Posterior cingulate gyrus (tissue), 11 donors: ENCODE data around the gene USP15.
"Not testable (repeated sequence)": the region's sequence is repeated elsewhere in the genome, so short reads cannot be mapped to it uniquely, and the experiment has no call there.

ENCODE experiments used
- DNase-seq, 10 donors: peaks; one replicate each; pipeline versions ENCODE4 v3.0.0 to v3.0.0-alpha.2; 2020 to 2021; ENCODE audit warnings: mixed read lengths in 3 of 10
- intact Hi-C: fragments of 100-400 bp; cut with DNase I; formaldehyde crosslinking; loops from one replicate; pipeline ENCODE4 v1.15.1; 2023

The USP15 gene

GRCh38 chr12:62313727-62314380 lies 53.6 kb downstream of the USP15 start:
- DNase-seq, result no peak
- intact Hi-C loops, result no loop called here

GRCh38 chr12:62317017-62317416 lies 56.8 kb downstream of the USP15 start:
- no peak for DNase-seq
- intact Hi-C loops, result no loop called here

DNA sequence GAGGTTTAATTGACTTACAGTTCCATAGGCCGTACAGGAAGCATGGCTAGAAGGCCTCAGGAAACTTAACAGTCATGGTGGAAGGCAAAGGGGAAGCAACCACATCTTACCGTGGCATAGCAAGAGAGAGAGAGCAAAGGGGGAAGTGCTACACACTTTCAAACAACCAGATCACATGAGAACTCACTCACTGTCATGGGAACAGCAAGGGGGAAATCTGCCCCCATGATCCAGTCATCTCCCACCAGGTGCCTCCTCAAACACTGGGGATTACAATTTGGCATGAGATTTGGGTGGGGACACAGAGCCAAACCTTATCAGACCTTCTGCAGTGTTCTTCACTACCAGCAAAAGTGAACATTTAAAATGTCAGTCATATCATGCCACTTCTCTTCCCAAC lies 58.9 kb downstream of the USP15 start:
- no peak for DNase-seq
- intact Hi-C loops, result no loop called here

DNA sequence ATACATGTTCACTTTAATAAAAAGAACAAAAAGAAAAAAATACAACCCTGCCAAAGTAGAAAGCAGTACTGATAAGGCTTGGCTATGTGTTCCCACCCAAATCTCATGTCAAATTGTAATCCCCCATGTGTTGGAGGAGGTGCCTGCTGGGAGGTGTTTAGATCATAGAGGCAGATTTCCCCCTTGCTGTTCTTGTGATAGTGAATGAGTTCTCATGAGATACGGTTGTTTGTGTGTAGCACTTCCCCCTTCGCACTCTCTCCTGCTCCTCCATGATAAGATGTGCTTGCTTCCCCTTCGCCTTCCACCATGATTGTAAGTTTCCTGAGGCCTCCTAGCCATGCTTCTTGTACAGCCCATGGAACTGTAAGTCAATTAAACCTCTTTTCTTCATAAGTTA lies 59.9 kb downstream of the USP15 start:
- intact Hi-C loops, result no loop called here

DNA sequence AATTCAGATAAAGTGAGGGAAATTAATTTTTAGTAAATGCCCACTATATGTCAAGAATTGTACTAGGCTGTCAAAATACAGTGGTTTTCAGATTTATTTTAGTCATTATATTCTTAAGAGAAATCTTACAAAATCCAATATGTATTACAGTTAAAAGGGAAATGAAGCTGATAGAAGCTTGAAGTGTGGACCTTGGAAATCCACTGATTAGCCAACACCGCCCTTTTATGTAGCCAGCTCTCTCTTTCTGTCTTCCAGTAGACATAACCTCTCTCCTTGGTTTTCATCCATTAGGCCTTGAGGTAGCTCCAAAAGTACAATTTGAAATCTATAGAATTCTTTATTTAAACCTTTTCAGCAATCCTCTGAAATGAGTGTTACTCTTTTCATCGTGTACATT lies 63.2 kb downstream of the USP15 start:
- no peak for DNase-seq
- intact Hi-C loops, result no loop called here

More for the DNA sequence above, 59.9 kb downstream of the USP15 start:
- DNase-seq, result no peak

- intact Hi-C loops, result no loop called here
Measured at GRCh38 chr12:62328296-62328921, 68.2 kb downstream of the USP15 start.

GRCh38 chr12:62331306-62331705 lies 71.1 kb downstream of the USP15 start:
- no peak for DNase-seq
- intact Hi-C loops, result no loop called here

More at GRCh38 chr12:62328296-62328921, 68.2 kb downstream of the USP15 start:
- DNase-seq, result no peak

GRCh38 chr12:62332598-62332997 lies 72.4 kb downstream of the USP15 start:
- DNase-seq, result no peak
- intact Hi-C loops, result no loop called here

- intact Hi-C loops, result no loop called here
- DNase-seq, result no peak
Measured at GRCh38 chr12:62335057-62335456, 74.9 kb downstream of the USP15 start.

DNA sequence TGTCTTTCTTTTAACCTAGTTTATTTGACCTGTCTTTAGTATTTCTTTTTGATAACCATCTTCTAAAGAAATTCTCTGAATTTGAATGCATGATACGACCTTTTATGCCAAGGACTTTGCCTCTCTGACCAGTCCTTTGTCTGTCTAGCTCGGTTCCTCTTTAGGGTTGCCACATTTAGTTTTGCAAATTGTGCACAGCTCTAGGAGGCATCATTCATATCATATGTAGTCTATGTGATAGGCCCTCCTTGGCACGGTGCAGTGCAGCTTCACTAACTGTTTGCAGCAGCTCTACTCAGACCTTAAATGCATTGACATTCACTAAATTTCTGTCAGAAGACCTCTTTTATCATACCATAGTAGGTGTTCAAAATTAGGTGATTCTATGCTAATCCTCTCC lies 75.6 kb downstream of the USP15 start:
- intact Hi-C loops, result no loop called here
- DNase-seq, result no peak

DNA sequence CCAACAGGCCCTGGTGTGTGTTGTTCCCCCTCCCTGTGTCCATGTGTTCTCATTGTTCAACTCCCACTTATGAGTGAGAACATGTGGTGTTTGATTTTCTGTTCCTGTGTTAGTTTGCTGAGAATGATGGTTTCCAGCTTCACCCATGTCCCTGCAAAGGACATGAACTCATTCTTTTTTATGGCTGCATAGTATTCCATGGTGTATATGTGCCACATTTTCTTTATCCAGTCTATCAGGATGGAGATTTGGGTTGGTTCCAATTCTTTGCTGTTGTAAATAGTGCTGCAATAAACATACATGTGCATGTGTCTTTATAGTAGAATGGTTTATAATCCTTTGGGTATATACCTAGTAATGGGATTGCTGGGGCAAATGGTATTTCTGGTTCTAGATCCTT lies 77.4 kb downstream of the USP15 start:
- DNase-seq, intact Hi-C loops: not testable (repeated sequence)

GRCh38 chr12:62342614-62343303 lies 82.6 kb downstream of the USP15 start:
- intact Hi-C loops, result not testable (repeated sequence)
- DNase-seq, result peak in 3 of 10 donors; percentile 52 to 64 (median 60)

GRCh38 chr12:62343304-62344120 lies 83.3 kb downstream of the USP15 start:
- DNase-seq, result peak in 1 of 10 donors; percentile 44
- intact Hi-C loops, result not testable (repeated sequence)

DNA sequence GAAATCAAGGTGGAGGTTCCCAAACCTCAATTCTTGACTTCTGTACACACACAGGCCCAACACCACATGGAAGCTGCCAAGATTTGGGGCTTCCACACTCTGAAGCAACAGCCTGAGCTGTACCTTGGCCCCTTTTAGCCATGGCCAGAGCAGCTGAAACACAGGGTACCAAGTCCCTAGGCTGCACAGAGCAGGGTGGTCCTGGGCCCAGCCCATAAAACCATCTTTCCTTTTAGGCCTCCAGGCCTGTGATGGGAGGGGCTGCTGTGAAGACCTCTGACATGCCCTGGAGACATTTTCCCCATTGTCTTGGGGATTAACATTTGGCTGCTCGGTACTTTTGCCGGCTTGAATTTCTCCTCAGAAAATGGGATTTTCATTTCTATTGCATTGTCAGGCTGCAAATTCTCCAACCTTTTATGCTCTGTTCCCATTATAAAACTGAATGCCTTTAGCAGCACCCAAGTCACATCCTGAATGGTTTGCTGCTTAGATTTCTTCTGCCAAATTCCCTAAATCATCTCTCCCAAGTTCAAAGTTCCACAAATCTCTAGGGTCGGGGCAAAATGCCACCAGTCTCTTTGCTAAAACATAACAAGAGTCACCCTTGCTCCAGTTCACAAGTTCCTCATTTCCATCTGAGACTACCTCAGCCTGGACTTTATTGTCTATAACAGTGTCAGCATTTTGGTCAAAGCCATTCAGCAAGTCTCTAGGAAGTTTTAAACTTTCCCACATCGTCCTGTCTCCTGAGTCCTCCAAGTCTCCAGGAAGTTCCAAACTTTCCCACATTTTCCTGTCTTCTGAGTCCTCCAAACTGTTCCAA lies 84.7 kb downstream of the USP15 start:
- intact Hi-C loops, result not testable (repeated sequence)
- peak in 1 of 10 donors; percentile 49 for DNase-seq

DNA sequence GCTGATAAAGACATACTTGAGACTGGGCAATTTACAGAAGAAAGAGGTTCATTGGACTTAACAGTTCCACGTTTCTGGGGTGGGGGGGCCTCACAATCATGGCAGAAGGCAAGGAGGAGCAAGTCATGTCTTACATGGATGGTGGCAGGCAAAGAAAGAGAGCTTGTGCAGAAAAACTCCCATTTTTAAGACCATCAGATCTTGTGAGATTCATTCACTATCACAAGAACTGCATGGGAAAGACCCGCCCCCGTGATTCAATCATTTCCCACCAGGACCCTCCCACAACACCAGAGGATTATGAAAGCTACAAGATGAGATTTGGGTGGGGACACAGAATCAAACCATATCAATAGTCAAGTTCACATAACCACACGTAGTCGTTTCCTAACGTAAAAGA lies 85.5 kb downstream of the USP15 start:
- no peak for DNase-seq
- intact Hi-C loops, result no loop called here

DNA sequence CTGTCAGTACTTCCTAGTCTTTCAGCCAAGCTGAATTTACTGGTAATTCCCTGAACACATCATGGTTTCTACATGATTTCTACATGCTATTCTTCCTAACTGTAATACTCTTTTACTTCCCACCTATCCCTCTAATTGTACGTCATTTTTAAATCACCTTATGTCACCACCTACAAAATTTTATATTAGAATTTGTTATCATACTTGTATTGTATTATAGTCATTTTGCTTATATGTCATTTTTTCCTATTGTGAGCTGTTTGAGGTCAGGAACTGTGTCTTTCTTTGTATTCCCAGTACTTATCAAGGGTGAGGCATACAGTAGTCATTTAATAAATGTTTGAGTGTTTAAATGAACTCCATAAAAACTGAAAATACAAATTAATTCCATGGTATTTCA lies 86.6 kb downstream of the USP15 start:
- intact Hi-C loops, result no loop called here

GRCh38 chr12:62347922-62348650 lies 87.9 kb downstream of the USP15 start:
- DNase-seq, result no peak
- intact Hi-C loops, result no loop called here

More for the DNA sequence above, 86.6 kb downstream of the USP15 start:
- DNase-seq, result no peak

DNA sequence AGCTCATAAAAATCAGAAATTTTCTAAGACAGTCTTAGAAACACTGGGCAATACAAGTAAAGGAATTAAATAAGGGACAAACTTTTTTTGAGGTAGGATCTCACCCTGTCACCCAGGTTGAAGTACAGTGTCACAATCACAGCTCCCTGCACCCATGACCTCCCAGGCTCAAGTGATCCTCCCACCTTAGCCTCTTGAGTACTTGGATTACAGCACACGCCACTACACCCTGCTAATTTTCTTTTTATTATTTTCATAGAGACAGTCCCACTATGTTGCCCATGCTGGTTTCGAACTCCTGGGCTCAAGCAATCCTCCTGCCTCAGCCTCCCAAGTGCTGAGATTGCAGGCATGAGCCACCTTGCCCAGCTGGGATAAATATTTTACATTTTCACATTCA lies 90.3 kb downstream of the USP15 start:
- DNase-seq, result no peak
- intact Hi-C loops, result no loop called here

DNA sequence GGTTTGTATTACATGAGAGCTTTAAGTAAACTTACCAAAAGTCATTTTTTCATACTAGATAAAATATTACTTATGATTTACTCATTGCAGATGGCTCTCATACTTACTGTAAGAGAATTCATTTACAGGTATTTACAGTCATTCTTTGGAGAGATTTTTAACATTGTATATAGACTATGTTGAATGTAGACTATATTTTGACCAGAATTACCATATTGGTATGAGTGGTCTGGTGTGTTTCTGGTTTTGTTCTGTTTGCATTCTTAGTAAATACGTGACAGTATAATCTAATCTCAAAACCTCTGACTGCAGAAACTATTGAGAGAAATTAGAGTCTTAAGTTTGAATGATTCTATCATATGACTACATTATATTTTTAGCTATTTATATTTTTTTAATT lies 91.1 kb downstream of the USP15 start:
- no peak for DNase-seq
- intact Hi-C loops, result no loop called here
